ENCODE measurements around the gene MYO15B. TPM values are rescaled to one million over a fixed set of nuclear protein-coding genes. Genes with fewer than 3 reads are reported as not detected.

MYO15B gene
- total RNA-seq, 4 donors from 2014 or later = 119 to 610 (median 170) TPM

DNA sequence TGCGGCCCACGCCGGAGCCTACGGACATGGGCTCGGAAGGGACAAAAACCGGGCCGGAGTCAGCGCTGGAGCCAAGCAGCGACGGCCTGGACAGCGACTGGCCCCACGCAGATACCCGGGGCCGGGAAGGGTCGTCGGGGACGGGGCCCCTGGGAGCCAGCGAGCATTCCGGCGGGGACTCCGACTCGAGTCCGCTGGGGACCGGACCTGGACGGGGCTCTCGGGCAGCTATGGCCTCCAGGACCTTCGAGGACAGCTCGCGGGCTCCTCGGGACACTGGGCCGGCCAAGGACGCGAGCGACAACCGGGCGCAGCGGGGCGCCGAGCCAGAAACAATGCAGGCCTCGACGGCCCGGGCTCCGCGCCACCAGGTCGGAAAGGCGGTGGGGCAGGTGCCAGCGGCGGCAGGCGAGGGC, 1.0 kb downstream of the MYO15B start:
- H3K36me3 ChIP-seq = no peaks in the 10 kb centered on the region
- H3K27ac ChIP-seq = peak overlapping the region; percentile 89 to 97
- peaks cover 6% of the 10 kb centered on the region in 2 donors for H3K4me1 ChIP-seq
- H3K4me3 ChIP-seq = peak overlapping the region; percentile 65 to 67
- H3K27me3 ChIP-seq = no peaks in the 10 kb centered on the region
- no peak for TF ChIP-seq POLR2A (IDR thresholded peaks at IDR 0.05)
- TF ChIP-seq, protein P1, sequence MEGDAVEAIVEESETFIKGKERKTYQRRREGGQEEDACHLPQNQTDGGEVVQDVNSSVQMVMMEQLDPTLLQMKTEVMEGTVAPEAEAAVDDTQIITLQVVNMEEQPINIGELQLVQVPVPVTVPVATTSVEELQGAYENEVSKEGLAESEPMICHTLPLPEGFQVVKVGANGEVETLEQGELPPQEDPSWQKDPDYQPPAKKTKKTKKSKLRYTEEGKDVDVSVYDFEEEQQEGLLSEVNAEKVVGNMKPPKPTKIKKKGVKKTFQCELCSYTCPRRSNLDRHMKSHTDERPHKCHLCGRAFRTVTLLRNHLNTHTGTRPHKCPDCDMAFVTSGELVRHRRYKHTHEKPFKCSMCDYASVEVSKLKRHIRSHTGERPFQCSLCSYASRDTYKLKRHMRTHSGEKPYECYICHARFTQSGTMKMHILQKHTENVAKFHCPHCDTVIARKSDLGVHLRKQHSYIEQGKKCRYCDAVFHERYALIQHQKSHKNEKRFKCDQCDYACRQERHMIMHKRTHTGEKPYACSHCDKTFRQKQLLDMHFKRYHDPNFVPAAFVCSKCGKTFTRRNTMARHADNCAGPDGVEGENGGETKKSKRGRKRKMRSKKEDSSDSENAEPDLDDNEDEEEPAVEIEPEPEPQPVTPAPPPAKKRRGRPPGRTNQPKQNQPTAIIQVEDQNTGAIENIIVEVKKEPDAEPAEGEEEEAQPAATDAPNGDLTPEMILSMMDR (IDR thresholded peaks at IDR 0.05) = no peak
- DNase-seq = peak; percentile 54 to 61
- no peaks in the 10 kb centered on the region for H3K9me3 ChIP-seq
- intact Hi-C loops (cut with DNase I; ENCODE audit: low total_unique reads) = no loop called here

DNA sequence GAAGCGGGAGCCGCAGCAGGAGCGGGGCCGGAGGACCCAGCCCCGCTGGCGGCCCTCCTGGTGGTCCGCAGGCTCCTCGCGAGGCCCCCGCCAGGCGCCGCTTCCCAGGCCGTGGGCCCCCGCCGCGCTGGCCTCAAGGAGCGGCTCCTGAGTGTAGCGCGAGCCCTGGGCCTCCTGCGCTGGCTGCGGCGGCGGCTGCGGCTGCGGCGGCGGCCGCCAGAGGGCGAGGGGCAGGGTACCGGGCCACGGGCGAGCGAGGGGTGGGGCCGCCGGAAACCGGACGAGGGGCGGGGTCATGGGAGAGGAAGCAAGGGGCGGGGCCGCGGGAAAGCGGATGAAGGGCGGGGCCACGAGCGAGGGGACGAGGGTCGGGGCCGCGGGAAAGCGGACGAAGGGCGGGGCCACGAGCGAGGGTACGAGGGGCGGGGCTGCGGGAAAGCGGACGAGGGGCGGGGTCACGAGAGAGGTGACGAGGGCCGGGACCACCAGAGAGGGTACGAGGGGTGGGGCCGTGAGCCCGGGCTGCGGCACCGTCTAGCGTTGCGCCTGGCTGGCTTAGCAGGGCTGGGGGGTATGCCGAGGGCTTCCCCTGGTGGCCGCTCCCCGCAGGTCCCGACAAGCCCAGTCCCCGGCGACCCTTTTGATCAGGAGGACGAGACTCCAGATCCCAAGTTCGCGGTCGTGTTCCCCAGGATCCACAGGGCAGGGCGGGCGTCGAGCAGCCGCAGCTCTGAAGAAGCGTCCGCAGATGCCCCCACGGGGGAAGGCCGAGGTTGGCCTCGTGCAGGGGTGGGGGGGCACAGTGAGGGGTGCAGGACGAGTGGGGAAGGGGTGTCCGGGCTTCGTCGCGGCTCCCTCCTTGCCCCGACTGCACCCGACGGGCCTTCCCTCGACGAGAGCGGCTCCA, 1.7 kb downstream of the MYO15B start:
- intact Hi-C loops (cut with DNase I; ENCODE audit: low total_unique reads) = no loop called here
- H3K27me3 ChIP-seq = no peaks in the 10 kb centered on the region
- no peaks in the 10 kb centered on the region for H3K36me3 ChIP-seq
- peak; percentile 93 to 97 for DNase-seq
- H3K27ac ChIP-seq = peak overlapping the region; percentile 89 to 97
- H3K4me1 ChIP-seq = peaks cover 6% of the 10 kb centered on the region in 2 donors
- H3K4me3 ChIP-seq = peak overlapping the region; percentile 65 to 67
- peak; percentile 48 to 88 for TF ChIP-seq POLR2A (IDR thresholded peaks at IDR 0.05)
- TF ChIP-seq, protein P1 (IDR thresholded peaks at IDR 0.05) = peak; percentile 57 to 92 (median 80)
- no peaks in the 10 kb centered on the region for H3K9me3 ChIP-seq

DNA sequence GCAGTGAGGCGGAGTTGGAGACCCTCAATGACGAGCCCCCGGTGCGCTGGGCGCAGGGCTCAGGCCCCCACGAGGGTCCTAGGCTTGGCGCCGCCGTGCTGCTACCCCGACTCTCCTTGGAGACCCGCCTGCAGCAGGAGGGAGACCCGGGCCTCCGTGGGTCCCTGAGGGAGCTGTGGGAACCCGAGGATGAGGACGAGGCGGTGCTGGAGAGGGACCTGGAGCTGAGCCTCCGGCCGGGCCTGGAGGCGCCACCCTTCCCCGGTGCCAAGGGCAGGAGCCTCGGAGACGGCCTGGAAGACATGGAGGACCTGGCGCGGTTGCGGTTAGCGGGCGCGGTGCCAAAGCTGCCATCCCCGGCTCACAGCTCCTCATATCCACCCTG, 2.3 kb downstream of the MYO15B start:
- Histone ChIP-seq H3K4me3 (peak overlapping the region; percentile 65 to 67), H3K36me3 (no peaks in the 10 kb centered on the region), H3K27ac (peak overlapping the region; percentile 89 to 97), H3K27me3 (no peaks in the 10 kb centered on the region), H3K9me3 (no peaks in the 10 kb centered on the region), H3K4me1 (peaks cover 6% of the 10 kb centered on the region in 2 donors)
- DNase-seq = peak; percentile 43 to 45
- intact Hi-C loops (cut with DNase I; ENCODE audit: low total_unique reads) = loop anchor here (5.0 kb wide), 1 partner anchor 163 kb away; no protein-coding TSS in a partner anchor
- TF ChIP-seq POLR2A (IDR thresholded peaks at IDR 0.05) = no peak
- TF ChIP-seq, protein P1 (IDR thresholded peaks at IDR 0.05) = no peak

DNA sequence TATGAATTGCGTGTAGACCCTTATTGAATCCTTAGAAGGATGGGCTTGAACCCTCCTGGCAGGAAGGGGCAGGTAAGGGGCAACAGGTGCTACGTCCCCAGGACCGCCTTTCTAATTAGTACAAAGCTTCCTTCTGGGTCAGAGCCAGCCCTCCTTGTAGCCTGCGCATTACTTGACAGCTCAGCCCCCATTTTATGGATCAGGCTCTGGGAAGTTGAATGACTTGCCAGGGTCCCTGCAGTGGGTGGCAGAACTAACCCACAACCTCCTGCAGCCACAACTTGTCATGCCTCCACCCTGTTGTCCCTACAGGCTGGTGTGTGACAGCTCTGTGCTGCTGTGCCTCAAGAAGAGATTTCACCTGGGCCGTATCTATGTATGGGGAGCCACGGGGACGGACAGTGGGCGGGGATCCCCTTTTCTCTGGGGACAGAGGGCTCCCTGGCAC, 2.7 kb downstream of the MYO15B start:
- H3K27me3 ChIP-seq = no peaks in the 10 kb centered on the region
- H3K36me3 ChIP-seq = no peaks in the 10 kb centered on the region
- H3K27ac ChIP-seq = peak overlapping the region in 1 of 2 donors; percentile 89
- no peaks in the 10 kb centered on the region for H3K9me3 ChIP-seq
- no peak overlapping the region for H3K4me3 ChIP-seq
- intact Hi-C loops (cut with DNase I; ENCODE audit: low total_unique reads) = loop anchor here (5.0 kb wide), 1 partner anchor 163 kb away; no protein-coding TSS in a partner anchor
- peaks cover 6% of the 10 kb centered on the region in 2 donors for H3K4me1 ChIP-seq
- TF ChIP-seq, protein P1 (IDR thresholded peaks at IDR 0.05) = no peak
- no peak for DNase-seq

Measured in uterus (tissue), 4 donors.